Stimulated activated CD8-positive, alpha-beta memory T cell treated with anti-CD3 and anti-CD28 coated beads, Interleukin-4, amount 100 ng/mL, for 4 hours (primary cell): ENCODE data around the gene BPI.
"Not testable (repeated sequence)": the region's sequence is repeated elsewhere in the genome, so short reads cannot be mapped to it uniquely, and the experiment has no call there.

Experiments
- DNase-seq, 2 donors: peaks; one replicate each; pipeline ENCODE4 v3.0.0-alpha.2; 2020; ENCODE audit warnings: low read depth in 2 of 2, low spot score in 1 of 2

The BPI gene

DNA sequence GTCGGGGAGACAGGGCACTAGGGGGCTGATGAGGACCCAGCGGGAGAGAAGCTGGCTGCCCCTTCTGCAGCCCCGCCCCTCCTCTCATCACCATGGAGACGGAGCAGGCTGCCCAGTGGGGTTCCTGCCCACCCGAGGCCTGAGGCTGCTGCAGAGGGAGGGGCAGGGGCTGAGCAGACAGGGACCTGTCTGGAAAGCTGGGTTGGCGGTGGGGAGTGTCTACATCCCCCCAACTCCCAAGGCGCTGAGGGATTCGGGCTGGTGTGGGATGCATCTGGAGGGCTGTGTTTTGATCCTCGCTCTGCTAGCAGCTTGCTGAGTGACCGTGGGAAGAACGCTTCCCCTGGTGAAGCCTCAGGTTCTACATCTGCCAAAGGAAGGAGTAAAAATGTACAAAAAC lies 1.2 kb upstream of the BPI start:
- DNase-seq = no peak

DNA sequence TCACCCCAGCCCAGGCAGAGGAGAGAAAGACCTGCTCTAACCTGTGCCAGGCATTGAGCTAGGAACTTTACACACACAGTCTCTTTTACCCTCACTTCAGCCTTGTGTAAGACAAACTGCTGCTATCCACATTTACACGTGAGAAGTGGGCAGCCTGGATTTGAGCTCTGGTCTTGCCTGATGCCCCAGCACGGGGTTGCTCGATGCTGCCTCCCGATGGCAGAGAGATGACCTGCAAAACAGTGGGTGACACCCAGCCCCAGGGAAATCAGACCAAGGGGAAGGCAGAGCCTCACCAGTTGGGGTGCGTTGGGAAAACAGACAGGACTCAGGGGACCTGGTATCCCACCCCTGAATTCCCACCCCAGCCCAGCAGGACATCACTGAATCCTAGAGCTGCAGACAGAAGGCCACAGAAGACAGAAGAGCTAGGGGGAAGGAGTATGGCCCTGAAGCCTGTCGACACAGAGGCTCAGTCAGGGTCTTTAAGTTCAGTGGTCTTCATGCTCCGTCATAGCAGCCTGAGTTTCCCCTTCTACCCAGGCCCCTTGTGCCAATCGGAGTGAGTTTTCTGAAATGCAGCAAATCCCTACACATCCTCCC lies 990 bp downstream of the BPI start:
- no peak for DNase-seq

DNA sequence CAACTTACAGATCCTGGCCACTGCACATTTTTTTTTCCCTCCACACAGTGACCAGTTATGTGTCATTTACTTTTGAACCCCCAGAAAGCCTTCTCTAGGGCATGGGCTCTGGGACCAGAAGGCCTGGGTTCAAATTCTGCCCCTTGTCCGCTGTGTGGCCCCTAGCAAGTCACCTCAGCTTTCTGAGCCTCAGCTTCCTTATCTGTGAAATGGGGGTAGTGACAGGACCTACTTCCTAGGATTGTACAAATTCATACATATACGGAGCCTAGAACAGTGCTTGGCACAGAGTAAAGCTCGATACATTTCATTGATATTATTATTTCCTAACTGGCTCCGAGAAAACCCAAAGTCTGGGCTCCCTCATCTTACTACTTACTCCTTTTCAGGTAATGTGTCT lies 1.6 kb downstream of the BPI start:
- no peak for DNase-seq

DNA sequence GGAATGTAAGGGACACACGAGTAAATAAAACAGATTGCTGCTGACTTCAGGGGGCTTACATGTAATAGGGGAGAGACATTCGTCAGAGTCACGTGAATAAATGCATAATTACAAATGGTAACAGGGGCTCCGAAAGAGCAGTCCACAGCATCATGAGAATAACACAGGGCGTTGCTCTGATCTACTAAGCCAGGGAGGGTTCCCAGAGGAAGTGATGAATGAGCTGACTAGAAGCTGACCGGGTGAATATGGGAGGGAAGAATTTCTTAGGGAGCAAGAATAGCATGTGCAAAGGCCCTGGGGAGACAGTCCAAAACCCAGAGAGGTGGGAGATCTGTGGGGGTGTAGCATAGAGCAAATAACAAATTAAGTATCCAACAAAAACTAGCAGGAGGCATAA lies 2.4 kb downstream of the BPI start:
- no peak for DNase-seq

DNA sequence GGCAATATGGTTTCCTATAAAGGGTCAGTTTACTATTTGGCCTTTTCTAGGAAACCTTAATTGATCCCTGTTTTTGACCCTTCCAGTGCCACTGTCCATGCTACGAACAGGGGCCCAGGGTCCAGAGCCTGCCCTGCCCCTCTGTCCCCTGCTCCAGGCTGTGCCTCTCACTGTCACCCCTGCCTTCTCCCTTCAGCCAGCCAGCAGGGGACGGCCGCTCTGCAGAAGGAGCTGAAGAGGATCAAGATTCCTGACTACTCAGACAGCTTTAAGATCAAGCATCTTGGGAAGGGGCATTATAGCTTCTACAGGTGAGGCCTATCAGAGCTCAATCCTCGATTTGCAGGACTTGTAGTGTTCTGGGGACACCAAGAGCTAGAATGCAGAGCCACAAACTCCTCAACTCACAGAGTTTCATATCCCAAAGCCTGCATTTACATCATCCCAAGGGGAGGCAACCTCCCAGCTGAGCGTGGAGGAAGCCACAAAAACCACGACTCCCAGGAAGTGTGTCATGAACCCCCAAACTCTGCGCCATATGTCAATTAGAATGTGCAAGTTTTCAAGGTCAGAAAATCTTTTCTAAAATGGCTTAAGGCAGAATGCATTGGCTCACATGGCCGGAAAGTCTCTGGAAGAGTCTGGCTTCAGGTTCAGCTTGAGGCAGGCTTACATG lies 3.6 kb downstream of the BPI start:
- no peak for DNase-seq

DNA sequence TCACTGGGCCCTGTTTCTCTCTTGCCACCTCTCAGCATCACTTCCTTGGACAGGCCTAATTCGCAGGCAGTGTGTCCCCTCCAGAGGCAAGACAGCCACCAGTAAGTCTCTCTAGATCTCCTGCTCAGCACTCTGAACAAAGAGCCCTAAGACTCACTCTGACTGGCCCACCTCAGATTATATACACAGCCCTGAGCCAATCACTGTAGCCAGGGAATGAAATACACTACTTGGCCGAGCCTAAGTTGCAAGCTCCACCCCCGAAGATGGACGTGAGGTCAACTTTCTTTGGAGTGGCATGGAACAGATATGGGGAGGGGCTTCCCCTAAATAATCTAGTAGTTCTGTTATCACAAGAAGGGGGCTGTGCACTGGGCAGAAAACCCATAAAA lies 4.1 kb downstream of the BPI start:
- DNase-seq = no peak

DNA sequence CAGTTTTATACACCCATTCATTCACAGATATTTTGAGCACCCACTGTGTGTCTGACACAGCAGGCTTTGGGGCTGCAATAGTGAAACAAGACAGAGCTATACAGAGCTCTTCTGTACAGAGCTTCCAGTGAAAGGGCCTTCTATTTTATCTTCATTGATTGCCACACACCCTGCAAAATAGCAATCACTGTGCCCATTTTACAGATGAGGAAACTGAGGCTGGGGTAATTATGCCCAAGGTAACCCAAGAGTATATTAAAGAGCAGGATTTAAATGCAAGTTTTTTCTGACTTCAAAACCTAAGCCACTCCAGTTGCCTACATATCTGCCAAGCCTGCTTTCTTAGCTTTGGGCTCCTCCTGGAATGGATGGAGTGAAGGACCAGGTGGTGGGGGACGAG lies 4.5 kb downstream of the BPI start:
- no peak for DNase-seq

DNA sequence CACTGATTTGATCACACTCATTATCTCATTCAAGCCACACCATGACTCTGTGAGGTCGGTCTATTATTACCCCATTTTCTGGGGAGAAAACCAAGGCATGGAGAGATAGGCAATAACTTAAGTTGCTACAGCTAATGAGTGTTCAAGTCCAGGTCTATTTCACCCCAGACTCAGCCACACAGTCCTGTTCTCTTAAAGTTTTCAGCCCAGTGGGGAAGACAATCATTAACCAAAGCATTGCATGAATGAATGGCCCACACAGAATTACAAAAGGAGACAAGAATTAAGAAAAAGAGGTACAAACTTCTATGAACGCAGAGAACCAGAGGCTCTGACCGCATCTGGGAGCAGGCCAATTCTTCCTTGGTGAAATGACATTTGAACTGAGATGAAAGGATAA lies 7.1 kb downstream of the BPI start:
- no peak for DNase-seq

DNA sequence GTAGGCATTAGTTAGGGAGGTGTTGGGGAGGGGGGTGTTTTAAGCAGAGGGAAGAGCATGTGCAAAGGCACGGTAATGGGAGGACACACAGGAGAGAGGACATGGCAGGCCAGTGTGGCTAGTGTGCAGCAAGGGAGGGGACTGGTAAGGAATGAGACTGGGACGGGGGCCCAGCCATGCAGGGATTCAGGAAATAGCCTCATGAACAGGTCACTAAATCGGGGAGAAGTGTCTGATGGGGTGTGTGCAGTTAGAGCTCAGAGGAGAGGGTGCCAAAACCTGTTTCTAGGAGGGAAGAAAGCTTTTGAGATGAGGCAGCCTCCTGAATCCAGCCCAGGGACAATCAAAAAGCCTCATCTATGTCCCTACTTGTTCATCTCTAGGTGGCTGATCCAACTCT lies 7.5 kb downstream of the BPI start:
- no peak for DNase-seq

DNA sequence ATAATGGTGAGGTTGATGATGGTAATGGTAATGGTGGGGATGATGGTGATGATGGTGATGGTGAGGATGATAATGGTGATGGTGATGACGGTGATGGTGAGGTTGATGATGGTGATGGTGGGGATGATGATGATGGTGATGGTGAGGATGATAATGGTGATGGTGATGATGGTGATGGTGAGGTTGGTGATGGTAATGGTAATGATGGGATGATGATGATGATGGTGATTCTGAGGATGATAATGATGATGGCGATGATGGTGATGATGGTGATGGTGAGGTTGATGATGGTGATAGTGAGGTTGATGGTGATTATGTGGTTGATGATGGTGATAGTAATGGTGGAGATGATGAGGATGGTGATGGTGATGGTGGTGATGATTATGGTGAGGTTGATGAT lies 9.7 kb downstream of the BPI start:
- no peak for DNase-seq

DNA sequence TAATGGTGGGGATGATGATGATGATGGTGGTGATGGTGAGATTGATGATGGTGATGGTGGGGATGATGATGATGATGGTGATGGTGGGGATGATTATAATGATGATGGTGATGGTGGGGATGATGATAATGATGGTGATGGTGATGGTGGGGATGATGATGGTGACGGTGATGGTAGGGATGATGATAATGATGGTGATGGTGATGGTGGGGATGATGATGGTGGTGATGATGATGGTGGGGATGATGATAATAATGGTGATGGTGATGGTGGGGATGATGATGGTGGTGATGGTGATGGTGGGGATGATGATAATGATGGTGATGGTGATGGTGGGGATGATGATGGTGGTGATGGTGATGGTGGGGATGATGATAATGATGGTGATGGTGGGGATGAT lies 10.4 kb downstream of the BPI start:
- DNase-seq = not testable (repeated sequence)

DNA sequence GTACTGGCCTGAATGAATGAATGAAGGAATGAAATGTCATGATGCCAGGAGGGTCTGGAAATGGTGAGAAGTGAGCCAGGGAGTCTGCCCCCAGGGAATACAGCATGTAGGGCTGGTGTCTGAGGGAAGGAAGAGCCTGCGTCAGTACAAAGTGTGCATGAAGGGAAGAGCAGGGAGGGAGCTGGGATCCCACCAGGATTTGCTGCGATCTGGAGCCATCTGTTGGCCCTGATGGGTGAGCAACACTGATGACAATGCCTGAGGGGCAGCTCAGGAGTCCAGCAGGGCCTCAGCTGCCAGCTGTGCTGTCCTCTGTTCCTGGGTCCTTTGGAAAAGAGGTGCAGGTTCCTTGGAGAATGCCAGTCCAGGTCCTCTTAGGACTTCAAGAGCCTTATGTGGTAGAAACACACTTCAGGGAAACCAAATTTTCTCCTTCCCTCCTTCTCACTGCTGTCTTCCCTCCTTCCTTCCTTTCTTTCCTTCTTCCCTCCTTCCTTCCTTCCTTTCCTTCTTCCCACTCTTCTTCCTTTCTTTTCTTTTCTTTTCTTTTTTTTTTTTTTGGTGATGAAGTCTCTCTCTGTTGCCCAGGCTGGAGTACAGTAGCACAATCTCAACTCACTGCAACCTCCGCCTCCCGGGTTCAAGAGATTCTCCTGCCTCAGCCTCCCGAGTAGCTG lies 11.5 kb downstream of the BPI start:
- DNase-seq = no peak

DNA sequence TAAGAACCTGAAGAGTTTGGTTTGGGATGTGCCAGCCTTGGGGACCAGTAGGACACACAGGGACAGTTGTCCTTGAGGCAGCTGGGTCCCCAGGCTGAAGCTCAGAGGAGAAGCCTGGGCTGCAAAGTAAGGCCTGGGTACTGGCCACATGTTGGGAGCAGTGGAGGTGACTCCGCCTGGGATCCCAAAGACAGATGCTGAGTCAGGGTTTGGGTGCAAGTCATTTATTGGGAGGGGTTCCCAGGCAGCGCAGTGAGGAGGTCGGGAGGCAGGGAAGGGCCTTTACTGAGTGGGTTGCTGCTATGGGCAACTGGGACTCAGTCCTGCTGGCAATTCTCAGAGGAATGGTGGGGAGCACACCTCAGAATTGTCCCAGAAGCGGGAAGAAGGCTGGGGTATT lies 12.4 kb downstream of the BPI start:
- no peak for DNase-seq

DNA sequence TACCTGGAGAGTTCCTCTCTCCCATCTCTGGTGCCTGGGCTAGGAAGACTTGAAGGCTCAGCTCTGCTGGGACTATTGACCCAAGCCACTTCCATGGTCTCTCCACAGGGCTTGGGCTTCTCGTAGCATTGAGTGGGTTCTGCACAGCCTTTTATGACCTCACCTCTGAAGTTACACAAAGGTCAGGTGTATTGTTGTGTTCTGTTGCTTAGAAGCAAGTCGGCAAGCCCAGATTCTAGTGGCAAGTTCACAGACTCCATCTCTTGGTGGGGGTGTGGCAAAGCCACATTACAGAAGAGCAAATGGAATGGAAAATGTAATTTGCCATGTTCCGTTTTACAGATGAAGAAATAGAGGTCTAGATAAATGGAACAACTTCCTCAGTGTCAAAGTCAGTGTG lies 13.5 kb downstream of the BPI start:
- DNase-seq = no peak

DNA sequence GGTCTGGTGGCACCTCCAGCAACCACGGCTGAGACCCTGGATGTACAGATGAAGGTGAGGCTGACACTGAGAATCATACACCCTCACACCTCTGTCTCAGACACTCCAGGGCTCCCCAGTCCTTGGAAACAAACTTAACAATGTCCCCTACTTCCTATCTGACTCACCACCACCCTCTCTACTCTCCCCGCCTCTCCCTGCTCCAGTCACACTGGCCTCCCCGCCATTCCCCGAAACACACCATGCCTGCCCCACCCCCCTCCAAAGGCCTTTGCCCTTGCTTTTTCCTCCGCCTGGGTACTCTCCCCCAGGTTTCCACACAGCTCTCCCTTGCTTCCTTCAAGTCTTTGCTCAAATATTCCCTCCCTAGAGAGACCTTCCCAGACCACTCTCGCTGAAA lies 16.3 kb downstream of the BPI start:
- no peak for DNase-seq

DNA sequence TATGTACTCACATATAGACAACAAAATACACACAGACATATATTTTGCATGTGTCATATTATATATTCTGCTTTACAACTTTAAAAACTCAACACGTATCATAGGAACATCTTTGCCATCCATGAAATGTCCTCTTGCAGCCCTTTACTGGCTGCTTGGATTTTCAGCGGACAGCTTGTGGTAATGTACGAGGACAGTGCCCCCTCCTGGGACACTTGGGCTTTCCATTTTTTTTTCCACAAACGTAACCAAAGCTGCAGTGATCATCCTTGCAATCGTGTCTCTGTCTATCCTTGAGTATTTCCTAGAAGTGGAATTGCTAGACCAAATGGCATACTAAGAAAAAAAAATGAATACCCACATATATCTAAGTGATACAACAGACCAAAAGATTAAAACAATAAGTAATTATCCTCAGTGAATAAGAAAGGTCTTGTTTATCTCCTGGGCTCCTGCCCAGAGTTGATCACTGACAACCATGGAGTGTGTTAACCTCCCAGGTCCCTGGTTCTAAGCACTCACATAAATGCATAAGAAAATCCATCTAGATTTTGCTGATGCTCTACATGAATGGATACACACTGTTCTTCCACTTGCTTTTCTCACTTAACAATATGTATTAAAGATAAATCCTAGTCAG lies 18.1 kb downstream of the BPI start:
- no peak for DNase-seq

DNA sequence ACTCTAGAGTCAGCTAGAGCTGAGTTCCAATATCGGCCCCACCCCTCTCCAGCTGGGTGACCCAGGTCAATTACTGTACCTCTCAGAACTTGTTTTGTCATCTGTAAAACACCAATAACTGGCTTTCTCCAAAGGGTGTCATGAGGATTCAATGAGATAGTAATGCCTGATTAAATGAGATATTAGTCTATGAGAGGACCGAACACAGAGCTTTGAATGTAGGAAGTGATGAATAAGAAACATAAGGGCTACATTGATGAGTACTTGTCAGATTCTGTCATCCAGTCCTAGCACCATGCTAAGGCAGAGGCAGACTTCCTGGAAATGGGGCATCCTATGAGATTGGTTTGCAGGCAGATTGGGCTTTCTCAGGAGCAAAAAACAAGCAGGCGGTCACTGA lies 20.2 kb downstream of the BPI start:
- DNase-seq = no peak

DNA sequence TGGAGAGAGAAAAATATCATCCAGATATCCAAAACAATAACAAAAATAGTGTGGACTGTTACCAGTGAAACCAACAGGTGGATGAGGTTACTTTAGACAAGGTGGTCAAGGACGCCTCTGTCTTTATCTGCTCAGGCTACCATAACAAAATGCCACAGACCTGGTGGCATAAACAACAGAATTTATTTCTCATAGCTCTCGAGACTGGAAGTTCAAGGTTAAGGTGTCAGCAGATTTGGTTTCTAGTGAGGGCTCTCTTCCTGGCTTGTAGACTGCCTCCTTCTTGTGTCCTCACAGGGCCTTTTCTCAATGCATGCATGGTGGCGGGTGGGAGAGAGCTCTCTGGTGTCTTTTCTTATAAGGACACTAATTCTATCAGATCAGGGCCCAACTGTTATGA lies 21.2 kb downstream of the BPI start:
- no peak for DNase-seq

DNA sequence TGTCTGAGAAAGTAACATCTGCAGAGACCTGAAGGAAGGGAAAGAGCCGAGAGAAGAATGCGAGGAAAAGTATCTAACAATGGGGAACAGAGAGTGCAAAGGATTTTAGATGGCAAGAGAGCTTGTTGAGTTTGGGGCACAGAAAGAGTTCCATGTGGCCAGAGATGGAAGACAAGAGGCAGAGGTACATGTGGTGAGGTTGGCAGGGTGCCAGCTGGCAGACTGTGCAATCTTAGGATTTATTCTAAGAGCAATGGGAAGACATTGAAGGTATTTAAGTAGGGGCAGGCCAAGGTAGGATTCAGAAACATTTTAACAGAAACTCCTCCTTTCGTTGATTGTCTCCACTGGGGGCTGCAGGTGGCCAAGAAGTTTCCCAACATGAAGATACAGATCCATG lies 21.9 kb downstream of the BPI start:
- DNase-seq = no peak

DNA sequence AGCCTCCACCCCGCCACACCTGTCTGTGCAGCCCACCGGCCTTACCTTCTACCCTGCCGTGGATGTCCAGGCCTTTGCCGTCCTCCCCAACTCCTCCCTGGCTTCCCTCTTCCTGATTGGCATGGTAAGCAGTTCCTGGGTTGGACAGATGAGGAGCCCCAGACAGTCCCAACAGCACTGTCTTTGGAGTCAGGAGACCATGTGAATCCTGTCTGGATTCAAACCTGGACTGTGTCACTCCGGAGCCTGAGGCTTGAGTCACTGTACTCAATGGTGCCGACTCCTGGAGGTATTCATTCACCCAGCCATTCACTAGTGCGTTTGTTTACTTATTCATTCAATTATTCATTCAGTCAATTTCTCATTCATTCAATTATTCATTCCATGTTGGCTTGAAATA lies 22.4 kb downstream of the BPI start:
- DNase-seq = no peak

DNA sequence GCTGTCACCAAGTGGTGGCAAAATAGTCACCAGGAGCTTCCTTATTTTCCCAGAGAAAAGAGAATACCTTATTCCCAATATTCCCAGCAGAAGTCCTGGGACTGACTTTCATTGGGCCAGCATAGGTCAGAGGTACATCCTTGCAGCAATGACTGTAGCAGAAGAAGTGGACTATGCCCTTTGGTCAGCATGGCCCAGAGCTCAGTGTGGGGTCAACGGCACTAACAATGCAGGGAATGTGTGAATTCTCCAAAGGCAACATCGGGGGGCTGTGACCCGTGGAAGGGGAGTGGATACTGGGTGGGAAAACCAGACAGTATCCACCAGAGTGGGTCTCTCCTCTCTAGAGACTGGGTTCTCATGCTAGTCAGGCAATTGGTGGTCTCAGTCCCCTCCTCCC lies 26.7 kb downstream of the BPI start:
- no peak for DNase-seq

DNA sequence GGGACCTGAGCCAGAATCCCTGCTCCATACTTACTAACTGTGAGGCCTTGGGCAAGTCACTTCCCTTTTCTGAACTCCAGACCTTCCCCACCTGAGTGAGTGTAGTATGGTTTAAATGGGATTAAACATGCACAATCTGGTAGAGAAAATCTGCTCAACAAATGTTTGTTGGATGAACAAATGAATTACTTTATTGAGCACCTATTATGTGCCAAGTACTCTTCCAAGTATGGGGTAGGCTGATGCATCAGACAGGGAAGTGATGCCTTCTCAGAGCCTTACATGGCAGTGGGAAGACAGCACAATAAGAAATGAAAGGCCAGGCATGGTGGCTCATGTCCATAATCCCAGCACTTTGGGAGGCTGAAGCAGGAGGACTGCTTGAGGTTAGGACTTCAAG lies 27.3 kb downstream of the BPI start:
- DNase-seq = no peak
